Suprapubic skin (tissue), 4 donors: ENCODE measurements around the gene TECPR2. TPM values are rescaled to one million over a fixed set of nuclear protein-coding genes. Genes with fewer than 3 reads are reported as not detected.
A peak's percentile ranks its signal among the peaks of the same experiment; 100 is the strongest.

Experiments used
- DNase-seq, 2 donors: peaks; one replicate each; pipeline ENCODE4 v3.0.0-alpha.2; 2019; ENCODE audit warnings: low spot score in 2 of 2
- H3K27ac ChIP-seq: fragments of 200-600 bp; sonication (generic); one replicate; pipeline ENCODE4 v1.5.1; 2019
- H3K27me3 ChIP-seq: fragments of 200-600 bp; sonication (generic); one replicate; pipeline ENCODE4 v1.5.1; 2019
- H3K36me3 ChIP-seq: fragments of 200-600 bp; sonication (generic); one replicate; pipeline ENCODE4 v1.5.1; 2019
- H3K4me1 ChIP-seq: fragments of 200-600 bp; sonication (generic); one replicate; pipeline ENCODE4 v1.5.1; 2019
- H3K4me3 ChIP-seq: fragments of 200-600 bp; sonication (generic); one replicate; pipeline ENCODE4 v1.5.1; 2019; ENCODE audit warnings: mild to moderate bottlenecking
- H3K9me3 ChIP-seq: fragments of 200-600 bp; sonication (generic); one replicate; pipeline ENCODE4 v1.5.1; 2019
- CTCF ChIP-seq, 2 donors: fragments of 200-600 bp in 1 of 2; fragments of 450-650 bp in 1 of 2; sonication (generic) in 1 of 2; IDR thresholded peaks; one replicate each; pipeline ENCODE4 v1.5.1; 2016 to 2019; ENCODE audit warnings: antibody characterized with exemption in 2 of 2, mild to moderate bottlenecking in 1 of 2, moderate library complexity in 1 of 2
- EP300 ChIP-seq: sonication (generic); formaldehyde crosslinking; IDR thresholded peaks from one replicate; pipeline ENCODE4 v1.6.1; 2017; ENCODE audit warnings: antibody characterized with exemption
- POLR2A ChIP-seq, 2 donors: fragments of 450-650 bp; IDR thresholded peaks; one replicate each; pipeline ENCODE4 v1.6.1; 2017; ENCODE audit warnings: antibody characterized with exemption in 2 of 2, mild to moderate bottlenecking in 2 of 2, moderate library complexity in 2 of 2
- POLR2AphosphoS5 ChIP-seq, 3 donors: sonication (generic); formaldehyde crosslinking; IDR thresholded peaks; one replicate each; pipeline ENCODE4 v1.6.1; 2017; ENCODE audit warnings: antibody characterized with exemption in 3 of 3
- WGBS: methylation state at CpG from one replicate; pipeline ENCODE4 v1.1.5; 2018; 5-methylcytosine and 5-hydroxymethylcytosine counted together
- total RNA-seq, 4 donors: library from RNA; depleted of rRNA; stranded (reverse); fragments of >200 nt; gene quantifications; one replicate each; pipeline ENCODE4 v1.1.0, GENCODE V29; 2016

TECPR2 gene
- total RNA-seq, 4 donors from 2014 or later: 12.1 to 22.6 (median 16.8) TPM

GRCh38 chr14:102454711-102455110, 92.0 kb downstream of the TECPR2 start:
- no peak overlapping the region for H3K27ac ChIP-seq
- H3K4me1 ChIP-seq: no peaks in the 10 kb centered on the region
- peak in 1 of 2 donors; percentile 50 for DNase-seq
- no peaks in the 10 kb centered on the region for H3K9me3 ChIP-seq
- no peak overlapping the region for H3K4me3 ChIP-seq
- peaks cover 78% of the 10 kb centered on the region for H3K36me3 ChIP-seq
- WGBS: 80% methylated on average over 5 of the region's 5 CpGs
- no peaks in the 10 kb centered on the region for H3K27me3 ChIP-seq
- no peak for TF ChIP-seq POLR2AphosphoS5 (IDR thresholded peaks at IDR 0.05)
- TF ChIP-seq EP300: no peak
- no peak for TF ChIP-seq CTCF (IDR thresholded peaks at IDR 0.05)
- TF ChIP-seq POLR2A (IDR thresholded peaks at IDR 0.05): no peak

- no peak overlapping the region for H3K4me3 ChIP-seq
- no peaks in the 10 kb centered on the region for H3K4me1 ChIP-seq
- peaks cover 57% of the 10 kb centered on the region for H3K36me3 ChIP-seq
- TF ChIP-seq POLR2A (IDR thresholded peaks at IDR 0.05) (no peak), CTCF (IDR thresholded peaks at IDR 0.05) (no peak), POLR2AphosphoS5 (IDR thresholded peaks at IDR 0.05) (no peak), EP300 (no peak)
- no peak overlapping the region for H3K27ac ChIP-seq
- no peaks in the 10 kb centered on the region for H3K27me3 ChIP-seq
- 70% methylated on average over 2 of the region's 2 CpGs for WGBS
- no peaks in the 10 kb centered on the region for H3K9me3 ChIP-seq
- no peak for DNase-seq
These were observed 94.8 kb downstream of the TECPR2 start for GRCh38 chr14:102457509-102457908.

GRCh38 chr14:102461490-102462338, 99.0 kb downstream of the TECPR2 start:
- H3K4me1 ChIP-seq: no peaks in the 10 kb centered on the region
- H3K36me3 ChIP-seq: peaks cover 46% of the 10 kb centered on the region
- no peaks in the 10 kb centered on the region for H3K27me3 ChIP-seq
- 74% methylated on average over 14 of the region's 14 CpGs for WGBS
- TF ChIP-seq EP300: no peak
- TF ChIP-seq POLR2AphosphoS5 (IDR thresholded peaks at IDR 0.05): no peak
- no peak for TF ChIP-seq POLR2A (IDR thresholded peaks at IDR 0.05)
- no peak for TF ChIP-seq CTCF (IDR thresholded peaks at IDR 0.05)
- no peak overlapping the region for H3K4me3 ChIP-seq
- no peaks in the 10 kb centered on the region for H3K9me3 ChIP-seq
- no peak for DNase-seq
- H3K27ac ChIP-seq: no peak overlapping the region

- Histone ChIP-seq H3K4me1 (no peaks in the 10 kb centered on the region), H3K27me3 (no peaks in the 10 kb centered on the region), H3K9me3 (no peaks in the 10 kb centered on the region), H3K27ac (no peak overlapping the region), H3K36me3 (peaks cover 40% of the 10 kb centered on the region), H3K4me3 (no peak overlapping the region)
- DNase-seq: no peak
- 76% methylated on average over 4 of the region's 4 CpGs for whole genome bisulfite sequencing
- TF ChIP-seq POLR2AphosphoS5 (IDR thresholded peaks at IDR 0.05) (no peak), CTCF (IDR thresholded peaks at IDR 0.05) (no peak), POLR2A (IDR thresholded peaks at IDR 0.05) (no peak), EP300 (no peak)
These were observed 99.7 kb downstream of the TECPR2 start for GRCh38 chr14:102462391-102462790.

GRCh38 chr14:102464006-102464405, 101.3 kb downstream of the TECPR2 start:
- Histone ChIP-seq H3K4me1 (no peaks in the 10 kb centered on the region), H3K9me3 (no peaks in the 10 kb centered on the region), H3K36me3 (peaks cover 30% of the 10 kb centered on the region), H3K27ac (no peak overlapping the region), H3K4me3 (no peak overlapping the region), H3K27me3 (no peaks in the 10 kb centered on the region)
- 80% methylated on average over 4 of the region's 4 CpGs for WGBS
- DNase-seq: no peak
- TF ChIP-seq POLR2AphosphoS5 (IDR thresholded peaks at IDR 0.05): no peak
- no peak for TF ChIP-seq EP300
- TF ChIP-seq CTCF (IDR thresholded peaks at IDR 0.05): no peak
- no peak for TF ChIP-seq POLR2A (IDR thresholded peaks at IDR 0.05)
